Neural cell (in vitro differentiated cells): ENCODE results near the gene ERH.
"Not testable (repeated sequence)": the region's sequence is repeated elsewhere in the genome, so short reads cannot be mapped to it uniquely, and the experiment has no call there.

Experiments used
- RAD21 ChIP-seq: fragments of 450-650 bp; conservative IDR thresholded peaks from 2 replicates; pipeline ENCODE4 v1.6.1; 2014; ENCODE audit warnings: antibody characterized with exemption, mild to moderate bottlenecking, moderate library complexity
- TF ChIP-seq, protein P1 (sequence below): fragments of 450-650 bp; IDR thresholded peaks from 2 replicates; pipeline ENCODE4 v1.5.1; 2014; ENCODE audit warnings: antibody characterized with exemption, mild to moderate bottlenecking, moderate library complexity; ENCODE audit not compliant: poor library complexity, severe bottlenecking

DNA sequence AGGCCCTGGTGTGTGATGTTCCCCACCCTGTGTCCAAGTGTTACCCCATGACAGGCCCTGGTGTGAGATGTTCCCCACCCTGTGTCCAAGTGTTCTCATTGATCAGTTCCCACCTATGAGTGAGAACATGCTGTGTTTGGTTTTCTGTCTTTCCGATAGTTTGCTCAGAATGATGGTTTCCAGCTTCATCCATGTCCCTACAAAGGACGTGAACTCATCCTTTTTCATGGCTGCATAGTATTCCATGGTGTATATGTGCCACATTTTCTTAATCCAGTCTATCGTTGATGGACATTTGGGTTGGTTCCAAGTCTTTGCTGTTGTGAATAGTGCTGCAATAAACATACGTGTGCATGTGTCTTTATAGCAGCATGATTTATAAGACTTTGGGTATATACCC is 18.0 kb upstream of the ERH start:
- TF ChIP-seq, protein P1, sequence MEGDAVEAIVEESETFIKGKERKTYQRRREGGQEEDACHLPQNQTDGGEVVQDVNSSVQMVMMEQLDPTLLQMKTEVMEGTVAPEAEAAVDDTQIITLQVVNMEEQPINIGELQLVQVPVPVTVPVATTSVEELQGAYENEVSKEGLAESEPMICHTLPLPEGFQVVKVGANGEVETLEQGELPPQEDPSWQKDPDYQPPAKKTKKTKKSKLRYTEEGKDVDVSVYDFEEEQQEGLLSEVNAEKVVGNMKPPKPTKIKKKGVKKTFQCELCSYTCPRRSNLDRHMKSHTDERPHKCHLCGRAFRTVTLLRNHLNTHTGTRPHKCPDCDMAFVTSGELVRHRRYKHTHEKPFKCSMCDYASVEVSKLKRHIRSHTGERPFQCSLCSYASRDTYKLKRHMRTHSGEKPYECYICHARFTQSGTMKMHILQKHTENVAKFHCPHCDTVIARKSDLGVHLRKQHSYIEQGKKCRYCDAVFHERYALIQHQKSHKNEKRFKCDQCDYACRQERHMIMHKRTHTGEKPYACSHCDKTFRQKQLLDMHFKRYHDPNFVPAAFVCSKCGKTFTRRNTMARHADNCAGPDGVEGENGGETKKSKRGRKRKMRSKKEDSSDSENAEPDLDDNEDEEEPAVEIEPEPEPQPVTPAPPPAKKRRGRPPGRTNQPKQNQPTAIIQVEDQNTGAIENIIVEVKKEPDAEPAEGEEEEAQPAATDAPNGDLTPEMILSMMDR, result not testable (repeated sequence)
- TF ChIP-seq RAD21, result not testable (repeated sequence)
